DND-41 (cell line): ENCODE data around the gene PIK3R6.

ENCODE experiments used
- CTCF ChIP-seq: IDR thresholded peaks from 2 replicates; pipeline ENCODE4 v1.5.1; 2012; ENCODE audit warnings: borderline replicate concordance, low read length, moderate library complexity, mild to moderate bottlenecking; ENCODE audit not compliant: poor library complexity, severe bottlenecking; ENCODE audit errors: extremely low read depth
- EZH2 ChIP-seq: IDR thresholded peaks from 3 replicates; pipeline ENCODE4 v1.6.1; 2012; ENCODE audit warnings: borderline replicate concordance, low read depth, mild to moderate bottlenecking, moderate library complexity, low read length, inconsistent platforms; ENCODE audit not compliant: severe bottlenecking

GRCh38 chr17:8846768-8847211, 20.7 kb downstream of the PIK3R6 start:
- no peak for TF ChIP-seq CTCF
- no peak for TF ChIP-seq EZH2
